ENCODE measurements around the gene CLN5.

DNA sequence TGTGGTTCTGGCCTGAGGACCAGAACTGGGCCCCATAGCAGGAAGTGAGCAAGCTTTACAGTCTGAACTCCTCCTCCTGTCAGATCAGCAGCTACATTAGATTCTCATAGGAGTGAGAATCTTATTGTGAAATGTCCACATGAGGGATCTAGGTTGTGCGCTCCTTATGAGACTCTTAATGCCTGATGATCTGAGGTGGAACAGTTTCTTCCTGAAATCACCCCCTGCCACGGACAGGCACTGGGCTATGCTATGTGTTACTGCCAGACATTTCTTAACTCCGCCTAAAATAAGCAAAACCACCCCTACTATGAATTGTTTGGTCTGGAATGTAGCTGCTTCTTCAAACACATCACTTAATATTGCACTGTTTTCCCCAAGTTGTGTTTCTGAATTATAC, 30.5 kb downstream of the CLN5 start:
- TF ChIP-seq YY1 (IDR thresholded peaks at IDR 0.05; ENCODE audit: insufficient read depth, insufficient read length) (no peak), ZNF274 (IDR thresholded peaks at IDR 0.05; ENCODE audit: low read depth, low read length) (no peak), SUZ12 (IDR thresholded peaks at IDR 0.05; ENCODE audit: extremely low read depth, insufficient read depth, insufficient read length) (no peak)

Measured in NT2/D1 (cell line).